NCI-H1048 (cell line): ENCODE data around the gene CCDC78.

Source experiments
- DNase-seq: peaks from one replicate; lab custom pipeline; 2025; lab: John Stamatoyannopoulos, UW

CCDC78 gene

GRCh38 chr16:736936-737481, 10.8 kb upstream of the CCDC78 start:
- DNase-seq: no peak

GRCh38 chr16:735982-736453, 9.8 kb upstream of the CCDC78 start:
- no peak for DNase-seq

DNA sequence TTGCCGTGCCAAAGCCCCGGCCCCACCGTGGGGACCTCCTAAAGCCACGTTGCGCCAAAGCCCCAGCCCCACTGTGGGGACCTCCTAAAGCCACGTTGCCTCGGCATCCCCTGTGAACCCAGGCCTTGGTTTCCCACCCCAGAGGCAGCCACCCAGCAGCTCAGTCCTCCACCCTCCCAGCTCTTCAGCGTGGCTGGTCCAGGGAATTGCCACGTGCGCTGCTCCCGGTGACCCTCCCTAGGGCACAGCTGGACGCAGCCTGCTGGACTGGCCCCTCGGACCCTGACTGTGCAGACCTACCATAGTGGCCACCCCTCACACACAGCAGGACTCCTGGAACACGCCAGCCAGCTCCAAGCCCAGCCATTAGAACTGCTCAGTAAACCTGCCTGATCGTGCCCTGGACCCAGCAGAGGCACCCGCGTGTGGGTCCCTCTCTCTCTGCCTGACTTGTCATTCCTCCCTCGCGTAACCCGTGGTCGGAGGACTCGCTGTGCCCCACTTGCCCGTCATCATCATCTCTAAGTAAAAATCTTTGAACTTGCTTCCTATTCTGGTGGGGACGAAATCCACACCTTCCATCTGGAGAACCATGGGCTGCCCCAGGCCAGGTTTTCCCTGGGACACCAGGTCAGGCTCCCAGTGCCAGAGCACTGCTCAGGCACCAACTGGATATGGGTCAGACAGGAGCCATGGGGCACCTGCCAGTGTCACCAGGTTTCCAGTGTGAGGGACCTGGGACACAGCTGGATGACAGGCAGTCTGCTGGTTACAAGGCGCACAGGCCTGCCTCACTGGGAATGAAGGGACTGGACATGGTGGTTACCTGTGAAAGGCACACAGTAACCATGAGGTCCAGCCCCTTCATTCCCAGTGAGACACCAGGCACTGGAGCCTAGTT, 9.0 kb upstream of the CCDC78 start:
- no peak for DNase-seq

DNA sequence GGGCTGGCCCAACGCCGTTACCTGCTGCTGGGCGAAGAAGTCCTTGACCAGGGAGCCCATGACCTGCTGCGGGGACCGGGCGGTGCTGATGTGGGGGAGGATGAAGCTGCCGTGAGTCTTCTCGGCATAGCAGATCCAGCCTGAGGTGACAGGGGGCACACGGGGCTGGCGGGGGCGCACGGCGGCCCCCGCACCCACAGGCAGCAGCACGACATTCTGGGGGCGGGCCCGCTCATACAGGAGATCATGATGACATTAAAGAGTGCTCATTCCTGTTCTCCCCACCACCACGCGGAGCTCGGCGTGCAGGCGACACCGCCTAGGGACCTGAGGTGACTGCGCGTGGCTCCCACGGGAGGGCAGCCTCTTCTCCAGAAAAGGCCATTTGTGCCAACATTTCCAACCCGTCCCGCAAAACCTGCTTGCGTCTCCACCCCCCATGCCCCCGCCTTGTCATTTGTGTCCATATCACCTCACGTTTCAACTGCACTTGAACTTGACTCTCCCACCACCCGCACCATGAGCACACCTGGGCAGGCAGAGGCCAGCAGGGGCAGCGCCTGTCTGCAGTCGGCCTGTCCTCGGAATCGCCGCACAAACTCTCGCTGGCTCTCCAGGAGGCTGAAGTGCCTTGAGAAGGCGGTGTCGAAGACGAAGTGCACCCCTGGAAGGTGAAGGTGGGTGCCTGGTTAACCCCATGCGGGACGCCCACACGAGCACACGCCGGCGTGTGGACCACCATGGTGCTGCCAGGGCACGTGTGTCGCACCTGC, 8.2 kb upstream of the CCDC78 start:
- no peak for DNase-seq

DNA sequence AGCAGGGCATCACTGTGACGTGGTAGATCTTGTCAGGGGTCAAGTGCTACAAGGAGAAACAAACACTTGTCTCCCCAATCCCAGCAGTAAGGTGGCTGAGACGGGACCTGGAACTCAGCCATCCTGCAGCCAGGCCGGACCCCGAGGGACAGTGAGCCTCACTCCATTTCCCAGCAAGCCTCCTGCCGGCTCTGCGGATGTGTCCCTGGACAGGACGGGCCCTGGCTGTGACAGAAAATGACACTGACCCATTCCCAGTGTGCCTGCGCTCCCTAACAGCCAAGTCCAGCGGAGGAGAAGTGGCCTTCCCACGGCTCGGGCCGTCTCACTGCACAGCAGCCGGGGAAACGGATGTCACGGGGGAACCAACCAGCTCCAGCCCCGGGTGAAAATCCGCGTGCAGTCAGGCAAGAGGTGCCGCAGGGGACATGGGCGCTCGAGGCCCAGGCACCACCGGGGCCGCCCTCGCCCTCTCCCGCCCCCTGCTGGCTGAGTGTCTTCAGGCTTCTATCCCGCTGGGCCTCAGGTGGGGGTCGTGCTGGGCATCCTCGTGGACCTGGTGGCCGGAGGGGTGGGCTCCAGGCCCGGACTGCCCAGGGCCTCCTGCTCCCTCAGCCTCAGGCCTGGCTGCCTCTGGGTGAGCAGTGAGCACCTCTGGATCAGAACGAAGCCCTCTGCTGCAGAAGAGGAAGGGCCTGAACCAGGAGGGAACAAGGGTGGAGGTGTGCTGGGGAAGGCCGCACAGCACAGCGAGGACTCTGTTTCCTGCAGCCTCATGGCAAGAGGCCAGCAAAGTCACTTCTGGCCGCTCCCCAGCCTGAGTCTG, 7.4 kb upstream of the CCDC78 start:
- DNase-seq: no peak

- DNase-seq: no peak
These were observed 6.7 kb upstream of the CCDC78 start for GRCh38 chr16:732936-733335.

DNA sequence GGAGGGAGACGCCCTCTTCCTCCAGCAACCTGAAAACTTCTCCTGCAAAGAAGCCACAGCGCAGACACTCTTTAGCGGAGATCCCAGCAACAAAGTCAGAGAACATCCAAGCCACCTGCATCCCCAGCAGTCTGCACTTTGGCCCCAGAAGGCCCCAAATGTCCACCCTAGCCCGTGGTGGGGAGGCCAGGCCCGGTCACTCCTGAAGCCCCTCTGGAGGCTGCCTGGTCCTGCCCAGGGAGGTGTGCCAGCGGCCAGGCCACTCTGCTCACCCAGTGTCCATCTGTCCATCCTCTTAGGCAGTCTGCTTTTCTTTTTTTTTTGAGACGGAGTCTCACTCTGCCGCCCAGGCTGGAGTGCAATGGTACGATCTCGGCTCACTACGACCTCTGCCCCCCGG, 6.1 kb upstream of the CCDC78 start:
- no peak for DNase-seq

DNA sequence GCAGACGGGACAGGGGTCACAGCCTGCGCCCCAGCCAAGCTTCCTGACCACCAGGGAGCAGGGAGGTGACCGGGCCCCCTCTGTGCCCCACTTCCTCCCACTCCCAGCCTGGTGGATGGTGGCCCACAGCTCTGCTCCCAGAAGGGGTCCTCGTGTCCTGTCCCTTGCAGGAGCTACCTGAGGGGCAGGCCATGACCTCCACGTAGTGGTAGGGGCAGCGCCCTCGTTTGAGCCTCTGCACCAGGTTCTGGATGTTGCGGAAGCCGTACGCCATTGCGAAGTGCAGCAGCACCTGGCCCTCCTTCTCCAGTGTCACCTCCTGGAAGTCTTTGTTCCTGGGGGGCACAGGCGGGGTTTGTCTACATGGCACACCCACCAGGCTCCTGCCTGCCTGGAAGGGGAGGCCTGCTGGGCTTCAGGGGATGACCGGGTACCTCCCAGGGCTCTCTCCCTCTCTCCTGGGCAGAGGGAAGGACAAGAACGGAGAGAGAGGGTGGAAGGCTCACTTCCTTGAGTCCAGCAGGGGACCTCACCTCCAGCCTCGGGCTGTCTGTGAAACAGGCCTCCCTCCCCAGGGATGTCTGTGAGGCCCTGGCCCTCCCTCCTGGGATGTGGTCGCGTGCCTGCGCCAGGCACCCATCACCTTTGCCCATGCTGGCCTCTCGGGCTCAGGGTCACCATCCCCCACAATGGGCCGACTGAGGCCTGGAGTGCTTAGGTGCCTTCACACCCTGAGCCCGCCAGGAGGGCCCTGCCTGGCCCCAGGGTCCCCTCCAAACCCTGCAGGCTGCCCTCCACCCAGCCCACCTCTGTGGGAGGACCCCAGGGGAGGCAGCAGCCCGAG, 4.6 kb upstream of the CCDC78 start:
- no peak for DNase-seq

GRCh38 chr16:729768-730665, 3.8 kb upstream of the CCDC78 start:
- no peak for DNase-seq

GRCh38 chr16:728890-729744, 2.9 kb upstream of the CCDC78 start:
- DNase-seq: no peak

DNA sequence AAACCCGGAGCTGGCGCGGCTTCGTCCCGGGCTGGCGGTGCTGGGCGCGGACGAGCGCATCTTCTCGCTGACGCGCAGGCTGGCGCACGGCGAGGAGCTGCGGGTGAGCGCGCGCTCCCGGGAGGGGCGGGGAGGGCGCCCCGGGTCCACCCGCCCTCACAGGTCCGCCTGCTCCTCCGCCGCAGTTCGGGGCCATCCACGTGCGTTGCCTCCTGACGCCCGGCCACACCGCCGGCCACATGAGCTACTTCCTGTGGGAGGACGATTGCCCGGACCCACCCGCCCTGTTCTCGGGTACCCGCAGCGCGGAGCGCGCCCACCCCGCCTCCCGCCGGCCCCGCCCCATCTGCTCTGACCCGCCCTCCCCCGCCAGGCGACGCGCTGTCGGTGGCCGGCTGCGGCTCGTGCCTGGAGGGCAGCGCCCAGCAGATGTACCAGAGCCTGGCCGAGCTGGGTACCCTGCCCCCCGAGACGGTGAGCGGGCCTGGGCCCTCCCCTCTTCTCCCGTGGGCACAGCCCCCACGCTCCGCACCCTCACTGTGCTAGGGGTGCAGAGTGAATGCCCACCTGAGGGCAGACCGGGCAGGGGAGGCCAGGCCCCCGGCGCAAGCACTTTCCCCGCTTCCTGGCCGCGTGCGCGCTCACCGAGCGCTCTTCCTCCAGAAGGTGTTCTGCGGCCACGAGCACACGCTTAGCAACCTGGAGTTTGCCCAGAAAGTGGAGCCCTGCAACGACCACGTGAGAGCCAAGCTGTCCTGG, 2.1 kb upstream of the CCDC78 start:
- DNase-seq: no peak

DNA sequence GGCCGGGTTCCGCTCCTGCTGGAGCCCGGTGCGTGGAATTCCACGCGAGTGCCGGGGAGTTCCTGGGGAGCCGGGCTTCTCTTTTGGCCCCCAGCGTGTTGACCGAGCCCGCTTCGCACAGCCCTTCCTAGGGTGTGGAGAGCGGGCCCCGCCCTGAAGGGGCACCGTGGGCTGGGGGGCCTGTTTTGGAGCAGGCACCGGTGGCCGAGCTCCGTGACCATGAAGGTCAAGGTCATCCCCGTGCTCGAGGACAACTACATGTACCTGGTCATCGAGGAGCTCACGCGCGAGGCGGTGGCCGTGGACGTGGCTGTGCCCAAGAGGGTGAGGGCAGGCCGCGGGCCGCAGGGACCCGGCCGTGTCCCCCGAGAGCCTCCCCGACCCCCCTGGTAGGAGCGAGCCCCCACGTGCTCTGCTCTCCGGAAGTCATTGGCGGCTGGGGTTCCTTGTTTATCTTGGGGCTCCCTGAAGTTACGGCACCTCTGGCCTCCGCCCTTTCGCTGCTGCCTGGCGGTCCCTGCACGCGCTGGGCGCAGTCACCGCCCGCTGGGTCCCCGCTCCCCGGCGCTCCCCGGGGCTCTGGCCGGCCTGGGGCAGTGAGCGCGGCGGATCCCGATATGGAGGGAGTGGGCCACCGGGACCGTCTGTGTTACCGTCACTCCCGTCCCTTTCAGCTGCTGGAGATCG, 1.2 kb upstream of the CCDC78 start:
- no peak for DNase-seq

GRCh38 chr16:726188-726437, 130 bp downstream of the CCDC78 start:
- DNase-seq: no peak

- DNase-seq: no peak
These were observed 618 bp downstream of the CCDC78 start for GRCh38 chr16:725463-726187.

GRCh38 chr16:725041-725376, 1.2 kb downstream of the CCDC78 start:
- no peak for DNase-seq

DNA sequence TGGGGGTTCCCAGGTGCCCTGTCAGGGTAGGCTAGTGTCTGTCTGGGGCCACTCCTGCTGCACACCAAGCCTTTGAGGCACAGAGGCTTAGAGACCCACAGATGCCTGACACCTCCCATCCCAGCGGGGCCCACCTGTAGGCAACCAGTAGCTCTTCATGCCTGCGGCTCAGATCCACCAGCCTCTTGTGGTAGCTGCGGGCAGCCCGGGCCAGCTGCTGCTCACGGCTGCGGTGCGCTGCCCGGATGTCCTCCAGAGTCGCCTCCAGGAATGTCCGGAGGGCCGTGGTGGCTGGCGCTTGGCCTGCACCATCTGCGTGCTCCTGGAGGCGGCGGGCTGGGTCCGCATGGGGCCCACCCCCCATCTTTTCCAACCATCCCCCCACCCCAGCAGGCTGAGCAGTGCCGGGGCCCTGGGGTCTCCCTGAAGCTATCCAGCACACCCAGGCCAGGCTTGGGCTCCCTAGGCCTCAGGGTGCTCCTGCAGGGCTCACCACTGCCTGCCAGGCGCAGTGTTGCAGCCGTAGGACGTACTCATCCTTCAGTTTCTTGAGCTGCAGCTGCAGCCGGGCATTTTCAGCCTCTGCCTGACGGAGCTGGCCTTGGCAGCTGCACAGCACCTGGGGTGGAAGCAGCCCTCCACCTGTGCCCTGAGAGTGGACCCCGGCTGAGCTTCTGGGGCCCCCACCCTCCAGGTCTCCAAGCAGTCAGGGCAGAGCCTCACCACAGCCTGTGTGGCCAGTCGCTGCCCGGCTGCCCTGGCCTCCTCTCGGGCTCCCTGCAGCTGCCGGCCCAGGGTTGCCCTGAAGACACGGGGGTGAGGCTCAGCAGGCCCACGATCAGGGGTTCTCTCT, 1.8 kb downstream of the CCDC78 start:
- DNase-seq: no peak
